ELF-1 (cell line): ENCODE data around the gene COL13A1.
A peak's percentile ranks its signal among the peaks of the same experiment; 100 is the strongest.

ENCODE experiments used
- DNase-seq: peaks from one replicate; pipeline ENCODE4 v3.0.0-alpha.2; 2016; ENCODE audit warnings: low read depth, low spot score

Gene COL13A1

DNA sequence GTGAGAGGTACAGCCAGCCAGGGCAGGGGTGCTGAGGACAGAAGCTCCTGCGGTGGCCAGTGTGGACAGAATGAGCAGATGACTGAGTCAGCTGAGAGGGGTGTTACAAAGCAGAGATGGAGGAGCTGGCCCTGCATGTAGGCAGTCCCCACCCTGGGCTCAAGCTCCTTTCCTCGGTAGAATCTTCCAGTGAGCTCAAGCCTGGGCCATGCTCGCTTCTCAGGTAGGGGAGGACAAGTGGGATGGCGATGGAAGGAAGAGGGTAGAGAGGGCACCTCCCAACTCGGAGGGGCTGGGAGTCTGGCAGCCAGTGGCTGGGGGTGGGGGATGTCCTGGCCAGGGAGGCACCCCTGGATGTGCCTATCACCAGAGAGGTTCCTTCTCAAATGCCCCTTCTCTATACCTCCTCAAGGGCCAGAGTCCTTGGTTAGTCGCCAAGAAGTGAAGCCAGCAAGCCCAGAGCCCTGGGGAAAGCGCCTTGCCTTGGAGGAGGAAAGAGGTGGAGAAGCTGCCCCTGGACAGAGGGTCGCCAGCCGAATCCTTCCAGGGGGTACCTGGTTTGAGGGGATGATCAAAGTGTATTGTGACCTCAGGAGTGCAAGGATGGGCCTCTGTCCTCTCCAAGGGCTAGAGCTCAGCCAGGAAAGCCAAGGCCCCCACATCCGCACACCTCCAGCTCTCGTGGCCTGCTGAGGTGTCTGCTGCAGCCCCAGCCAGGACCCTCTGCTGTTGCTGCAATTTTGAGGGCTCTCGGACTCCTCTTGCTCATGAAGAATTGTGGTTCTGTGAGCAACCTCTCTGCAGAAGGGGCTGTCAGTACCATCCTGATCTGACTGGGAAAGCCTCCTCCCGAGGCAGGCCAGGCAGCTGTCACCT lies 162.4 kb downstream of the COL13A1 start:
- DNase-seq = no peak

DNA sequence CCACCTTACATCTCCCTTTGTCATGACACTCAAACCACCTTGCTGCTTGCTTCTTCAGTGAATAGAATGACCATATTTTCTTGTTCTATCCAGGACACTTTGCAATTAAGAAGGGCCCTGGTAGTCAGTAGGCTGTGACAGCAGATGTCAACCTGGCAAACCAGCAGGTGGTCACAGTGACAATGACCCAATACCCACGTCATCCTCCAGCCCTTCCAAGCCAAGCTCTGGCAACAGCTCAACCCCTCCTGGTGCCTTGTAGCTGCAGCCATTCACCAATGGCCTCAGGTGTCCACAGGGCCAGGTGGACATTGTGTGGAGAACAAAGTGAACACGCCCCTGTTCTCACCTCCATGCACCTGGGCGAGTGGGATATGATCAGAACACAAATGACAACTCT lies 163.4 kb downstream of the COL13A1 start:
- no peak for DNase-seq

DNA sequence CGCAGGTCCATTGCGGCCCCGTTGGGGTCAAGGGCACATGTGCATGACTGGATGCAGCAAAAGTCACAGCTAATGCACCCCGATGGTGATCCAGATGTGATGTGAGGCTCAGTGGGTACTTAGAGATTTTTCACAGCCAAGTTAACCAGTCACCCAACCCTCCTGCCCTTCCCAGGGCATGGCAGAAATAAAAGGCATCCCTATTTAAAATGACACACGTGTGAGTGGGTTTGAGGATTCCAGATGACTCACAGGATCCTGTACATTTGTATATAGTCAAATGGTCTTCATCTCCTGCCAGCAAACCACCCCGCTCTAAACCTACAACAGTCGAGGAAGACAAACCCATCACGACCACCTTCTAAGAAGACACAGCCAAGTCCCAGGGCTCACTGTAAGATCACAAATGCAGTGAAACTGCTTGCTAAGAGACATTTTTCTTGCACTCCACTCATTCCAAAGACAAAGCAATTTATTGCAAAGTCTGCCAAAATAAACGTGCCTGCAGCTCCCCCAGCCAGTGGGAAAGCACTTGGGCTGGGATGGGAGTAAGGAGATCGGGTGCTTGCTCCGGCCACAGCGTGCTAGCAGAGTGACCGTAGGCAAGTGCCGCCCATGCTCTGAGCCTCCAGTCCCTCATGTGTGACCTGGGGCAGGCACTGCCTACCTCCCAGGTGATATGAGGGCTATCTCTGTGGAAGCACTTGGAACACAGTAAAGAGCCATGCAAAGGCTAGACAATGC lies 164.4 kb downstream of the COL13A1 start:
- no peak for DNase-seq

DNA sequence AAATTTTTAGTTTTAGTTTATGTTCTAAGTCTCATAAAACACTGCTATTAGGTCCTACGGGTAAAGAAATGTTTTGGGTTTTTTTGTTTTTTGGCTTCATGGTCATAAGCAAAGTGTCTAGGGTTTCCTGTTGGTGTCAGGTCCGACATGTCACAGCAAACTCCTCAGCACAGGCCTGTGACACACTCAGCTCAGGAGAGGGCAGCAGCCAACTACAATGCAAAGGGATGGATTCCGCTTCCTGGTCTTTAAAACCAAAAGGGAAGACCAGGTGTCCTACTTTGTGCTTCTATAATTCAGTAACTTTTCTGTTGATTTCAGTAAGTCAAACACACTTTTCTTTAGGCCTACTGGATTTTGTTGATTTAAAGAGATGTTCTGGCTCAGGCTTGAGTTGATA lies 167.1 kb downstream of the COL13A1 start:
- peak; percentile 46 for DNase-seq

DNA sequence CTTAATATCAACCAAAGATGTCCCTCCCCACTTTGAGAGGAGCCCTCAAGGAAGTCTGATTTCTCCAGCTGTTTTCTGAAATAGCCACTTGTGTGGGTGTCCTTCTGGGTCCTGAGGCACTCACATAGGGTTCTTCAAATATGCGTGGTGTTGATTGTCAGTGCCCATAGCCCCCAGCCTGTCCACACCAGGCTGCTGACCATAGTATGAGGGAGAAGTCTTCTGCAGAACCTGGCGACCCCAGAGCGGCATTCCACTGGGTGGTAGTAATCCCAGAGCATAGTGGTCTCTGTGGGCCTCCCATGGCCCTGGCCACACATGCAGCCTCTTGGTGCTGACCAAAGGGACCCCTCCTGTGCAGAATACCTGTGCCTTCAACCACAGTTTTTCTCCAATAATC lies 168.3 kb downstream of the COL13A1 start:
- DNase-seq = no peak

DNA sequence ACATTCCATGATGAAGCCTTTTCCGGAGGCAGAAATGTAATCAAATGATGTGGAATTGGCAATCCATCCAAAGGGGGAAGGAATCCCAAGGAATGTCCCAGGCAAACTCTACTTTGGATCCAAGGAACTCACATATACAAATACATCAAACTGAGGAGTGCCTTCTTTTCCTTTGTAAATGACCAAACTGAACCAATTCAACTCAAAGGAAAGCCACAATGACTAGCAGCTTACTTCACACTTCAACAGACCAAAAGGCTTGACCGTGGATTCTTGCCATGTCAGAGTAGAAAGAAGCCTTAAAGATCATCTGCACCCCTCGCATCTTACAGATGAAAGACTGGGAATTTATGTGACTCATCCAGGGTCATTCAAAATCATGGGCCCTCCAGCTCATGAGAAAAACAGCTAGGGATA lies 171.3 kb downstream of the COL13A1 start:
- no peak for DNase-seq

DNA sequence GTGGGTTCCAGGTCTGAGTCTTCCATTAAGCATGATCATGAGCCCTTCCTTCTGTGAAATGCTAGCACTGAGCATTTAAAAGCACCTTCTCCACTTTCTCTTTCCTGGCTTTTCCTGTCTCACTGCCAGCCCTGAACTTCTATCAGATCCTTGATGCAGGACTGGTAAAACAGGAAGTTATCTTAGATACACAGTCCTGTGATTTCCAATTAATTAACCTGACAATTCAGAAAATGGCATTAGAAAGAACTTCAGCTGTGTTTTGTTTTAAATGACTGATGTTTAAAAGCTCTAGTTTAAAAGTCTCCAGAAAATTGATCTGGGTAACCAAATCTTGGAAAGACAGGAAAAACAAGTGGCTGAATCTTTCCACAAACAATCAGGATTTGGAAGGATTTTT lies 172.0 kb downstream of the COL13A1 start:
- DNase-seq = no peak

DNA sequence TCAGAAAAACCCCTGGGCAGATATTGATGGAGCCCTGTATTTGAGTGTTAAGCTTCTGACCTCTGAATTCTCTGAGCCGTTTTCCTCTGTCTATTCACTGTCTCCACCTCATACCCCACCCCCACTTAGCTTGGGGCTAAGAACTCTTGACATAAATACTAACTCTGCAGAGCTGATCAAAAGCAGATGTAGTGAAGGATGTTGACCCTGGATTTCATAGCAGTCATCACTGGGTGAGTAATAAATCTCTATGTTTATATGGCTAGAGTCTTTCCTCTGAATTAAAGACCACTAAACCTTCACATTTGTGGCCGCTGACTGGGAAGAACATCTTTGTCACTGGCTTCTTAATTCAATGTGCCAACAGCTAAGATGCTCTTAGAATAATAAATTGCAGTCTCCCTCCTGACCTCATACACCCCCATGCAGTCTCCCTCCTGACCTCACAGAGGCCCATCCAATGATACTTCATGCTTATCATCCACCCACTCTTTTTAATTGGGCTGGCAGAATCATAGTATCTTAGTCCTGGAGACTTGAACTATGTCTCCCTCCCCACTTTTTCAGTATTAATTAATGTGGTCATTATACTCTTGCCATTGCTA lies 172.9 kb downstream of the COL13A1 start:
- no peak for DNase-seq

DNA sequence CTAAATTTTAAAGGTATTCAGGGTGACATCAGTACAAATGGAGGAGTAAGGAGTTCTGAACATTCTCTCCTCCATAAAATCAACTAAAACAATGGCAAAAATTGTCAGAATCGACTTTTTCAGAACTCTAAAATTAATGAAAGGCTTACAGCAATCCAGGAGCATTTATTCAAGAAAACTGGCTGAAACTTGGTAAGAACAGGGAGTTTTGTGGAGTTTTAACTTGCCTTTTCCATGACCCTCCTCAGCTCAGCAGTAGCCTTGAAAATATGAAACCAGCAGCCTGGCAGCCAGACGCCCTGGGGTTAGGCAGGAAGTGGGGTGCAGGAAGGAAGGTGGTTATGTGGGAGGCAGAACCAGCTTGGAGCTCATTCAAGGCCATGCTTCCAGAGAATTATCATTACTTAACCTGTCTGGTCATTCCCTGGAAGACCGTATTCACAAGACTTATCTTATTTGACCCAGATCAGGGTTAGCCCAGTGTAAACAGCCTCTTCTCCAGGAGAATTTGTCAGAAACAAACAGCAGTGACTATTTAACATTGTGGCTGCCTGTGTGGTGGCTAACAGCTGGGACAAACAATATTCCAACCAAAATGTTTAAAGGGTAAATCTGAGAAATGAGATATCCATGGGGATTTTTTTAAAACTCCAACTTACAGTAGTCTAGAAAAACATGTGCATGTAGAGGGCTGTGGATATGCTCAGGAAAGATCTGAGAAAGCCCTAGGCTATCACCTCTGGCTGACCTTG lies 175.3 kb downstream of the COL13A1 start:
- no peak for DNase-seq

DNA sequence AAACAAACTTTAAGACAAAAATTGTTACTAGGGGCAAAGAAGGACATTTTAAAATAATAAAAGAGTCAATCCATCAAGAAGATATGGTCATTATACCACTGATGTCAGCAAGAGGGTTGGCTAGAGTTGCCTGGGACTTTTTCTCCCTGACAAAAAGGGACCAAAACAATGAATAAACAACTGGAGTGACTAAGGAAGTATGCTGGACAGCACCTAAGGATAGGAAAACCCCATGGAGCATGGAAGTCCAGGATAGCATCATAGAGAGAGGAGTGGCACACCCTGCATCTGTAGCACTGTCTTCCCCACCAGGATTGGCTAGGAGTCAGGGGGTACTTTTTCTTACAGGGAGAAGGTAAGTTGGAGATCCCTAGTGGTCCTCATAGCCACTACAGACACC lies 177.5 kb downstream of the COL13A1 start:
- no peak for DNase-seq

DNA sequence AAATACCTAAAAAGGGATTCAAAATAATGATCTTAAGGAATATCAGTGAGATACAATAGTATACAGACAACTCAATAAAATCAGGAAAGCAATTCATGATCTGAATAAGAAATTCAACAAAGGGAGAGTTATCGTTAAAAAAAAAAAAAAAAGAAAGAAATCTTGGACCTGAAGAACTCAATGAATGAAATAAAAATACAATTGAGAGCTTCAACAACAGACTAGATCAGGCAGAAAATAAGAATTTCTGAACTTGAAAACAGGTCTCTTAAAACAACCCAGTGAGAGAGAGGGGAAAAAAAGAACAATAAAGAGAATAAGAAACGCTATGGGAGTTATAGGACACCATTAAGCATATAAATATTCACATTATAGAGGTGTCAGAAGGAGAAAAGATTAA lies 179.0 kb downstream of the COL13A1 start:
- no peak for DNase-seq

DNA sequence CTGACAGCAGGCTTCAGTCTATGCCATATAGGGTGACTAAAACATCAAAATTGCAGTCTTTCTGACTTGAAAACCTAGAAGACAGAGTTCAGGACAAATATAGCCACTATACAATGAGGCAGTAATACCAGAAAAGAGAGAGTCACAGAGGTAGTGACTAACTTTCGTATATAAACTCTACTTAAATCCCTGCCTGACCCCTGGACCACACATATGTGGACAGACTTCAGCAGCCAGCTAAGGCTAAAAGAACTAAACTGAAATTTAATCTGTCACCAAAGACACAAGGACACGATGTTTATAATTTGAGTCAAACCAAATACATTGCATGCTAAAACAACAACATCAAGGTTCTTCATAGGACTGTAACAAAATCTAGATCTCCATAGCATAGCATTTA lies 186.4 kb downstream of the COL13A1 start:
- DNase-seq = no peak

DNA sequence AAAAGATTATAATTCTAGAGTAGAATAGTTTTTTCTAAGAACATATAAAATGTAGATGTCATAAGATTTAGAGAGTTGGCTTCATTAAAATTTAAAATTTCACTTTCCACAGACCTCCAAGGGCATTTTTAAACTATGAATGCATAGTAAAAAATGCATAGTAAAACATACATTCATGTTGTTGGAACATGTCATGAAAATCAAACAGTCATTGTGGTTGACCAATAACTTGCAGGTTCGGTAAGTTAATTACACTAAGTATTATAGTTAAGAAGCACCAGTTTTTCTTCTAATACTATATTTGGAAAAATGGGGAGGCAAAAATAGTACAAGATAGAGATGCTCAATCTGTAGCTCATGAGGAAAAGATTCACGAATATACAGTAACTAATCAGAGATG lies 189.4 kb downstream of the COL13A1 start:
- no peak for DNase-seq

DNA sequence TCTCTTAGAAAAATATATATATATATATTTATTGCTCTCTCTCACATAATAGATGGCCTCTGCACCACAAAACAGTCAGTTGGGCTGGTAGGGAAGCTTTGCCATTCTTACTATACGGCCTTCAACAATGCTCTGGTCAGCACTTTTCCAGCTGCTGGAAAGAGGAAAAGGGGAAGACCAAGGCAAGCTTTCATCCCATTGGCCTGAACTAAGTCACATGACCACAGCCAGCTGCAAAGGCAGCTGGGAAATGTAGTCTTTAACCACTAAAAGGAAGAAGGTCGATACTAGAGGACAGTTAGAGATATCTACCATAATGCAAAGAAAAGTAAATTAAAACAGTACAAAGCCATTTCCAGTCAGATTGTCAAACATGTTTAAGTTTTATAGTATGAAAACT lies 192.6 kb downstream of the COL13A1 start:
- peak; percentile 66 for DNase-seq

DNA sequence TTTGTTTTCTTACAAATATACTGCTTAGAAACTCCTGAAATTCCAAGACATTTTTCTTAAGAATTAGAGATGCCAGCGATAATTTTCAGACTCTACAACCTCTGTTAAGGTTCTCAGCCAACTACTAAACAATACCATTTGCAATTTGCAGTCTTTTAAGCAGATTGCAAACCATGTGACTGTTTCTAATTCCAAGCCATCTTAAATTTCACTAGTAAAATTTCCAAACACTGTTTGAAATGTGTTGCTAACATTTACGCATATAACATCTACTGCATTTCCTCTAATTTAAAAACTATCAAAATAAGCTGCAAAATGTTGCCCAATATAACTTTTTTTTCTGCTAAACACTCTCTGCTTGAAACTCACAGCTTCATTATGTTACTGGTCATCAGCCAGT lies 194.9 kb downstream of the COL13A1 start:
- no peak for DNase-seq

DNA sequence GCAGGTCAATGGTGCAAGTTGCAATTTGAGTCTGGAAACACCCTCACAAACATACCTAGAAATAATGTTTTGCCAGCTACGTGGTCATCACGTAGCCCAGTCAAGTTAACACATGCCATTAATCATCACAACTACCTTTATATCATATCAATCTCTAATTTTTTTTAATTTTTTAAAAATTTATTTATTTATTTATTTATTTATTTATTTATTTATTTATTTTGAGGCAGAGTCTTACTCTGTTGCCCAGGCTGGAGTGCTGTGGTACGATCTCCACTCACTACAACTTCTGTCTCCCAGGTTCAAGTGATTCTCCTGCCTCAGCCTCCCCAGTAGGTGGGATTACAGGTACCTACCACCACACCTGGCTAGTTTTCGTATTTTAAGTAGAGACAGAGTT lies 198.6 kb downstream of the COL13A1 start:
- DNase-seq = no peak

DNA sequence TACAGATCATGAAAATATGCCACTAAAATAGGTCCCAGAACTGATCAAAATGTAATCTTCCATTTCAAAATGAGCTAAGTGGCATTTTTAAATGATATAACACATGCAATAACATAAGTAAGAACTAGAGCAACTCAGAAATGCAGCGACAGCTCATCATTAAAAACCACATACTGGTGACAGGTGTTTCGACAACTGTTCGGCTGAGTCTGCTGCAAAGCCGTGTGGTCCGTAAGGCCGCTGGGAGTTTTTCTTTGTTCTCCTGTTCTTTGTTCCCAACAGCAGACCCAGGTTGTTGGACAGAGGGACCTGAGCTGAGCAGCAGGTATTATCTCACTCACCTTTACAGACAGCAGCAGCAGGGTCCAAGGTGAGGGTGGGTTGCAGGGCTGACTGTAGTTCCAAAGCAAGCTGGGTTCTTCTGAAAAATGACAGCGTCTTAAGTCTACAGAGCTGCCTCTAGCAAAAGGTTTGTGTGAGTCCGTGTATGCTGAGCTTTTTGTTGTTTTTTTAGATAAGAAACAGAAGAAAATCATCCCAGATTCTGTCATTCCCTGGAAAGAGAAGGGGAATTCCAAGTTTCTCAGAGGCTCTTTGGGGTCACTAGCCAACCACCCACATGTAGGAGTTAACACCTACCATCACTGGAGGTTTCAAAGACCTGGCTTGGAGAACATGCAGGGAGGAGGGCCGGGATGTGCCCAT lies 205.6 kb downstream of the COL13A1 start:
- no peak for DNase-seq
